Measurements from ENCODE around the gene REELD1.

The REELD1 gene

GRCh38 chr4:146191766-146192458, 22.4 kb upstream of the REELD1 start:
- Histone ChIP-seq H3K27me3 (ENCODE audit: insufficient read depth, low read length) (no peaks in the 10 kb centered on the region), H3K4me2 (ENCODE audit: low read length) (no peak overlapping the region), H3F3A (ENCODE audit: insufficient read depth, low read length) (no peaks in the 10 kb centered on the region), H4K20me1 (ENCODE audit: insufficient read depth, low read length) (no peaks in the 10 kb centered on the region), H3K79me2 (ENCODE audit: insufficient read depth, low read length) (no peaks in the 10 kb centered on the region), H3K9me3 (ENCODE audit: low read length) (no peaks in the 10 kb centered on the region), H3K4me3 (ENCODE audit: low read depth, low read length, poor library complexity, severe bottlenecking) (no peak overlapping the region), H3K36me3 (ENCODE audit: insufficient read depth, low read length) (peaks cover 53% of the 10 kb centered on the region), H3K9me2 (ENCODE audit: low read depth, low read length) (no peaks in the 10 kb centered on the region), H3K27ac (ENCODE audit: low read depth, low read length, poor library complexity, severe bottlenecking) (no peak overlapping the region), H3K4me1 (ENCODE audit: insufficient read depth, low read length, severe bottlenecking) (no peaks in the 10 kb centered on the region), H2AFZ (ENCODE audit: low read length) (no peak overlapping the region), H3K9ac (ENCODE audit: low read length) (no peak overlapping the region)
- TF ChIP-seq EZH2 (IDR thresholded peaks at IDR 0.05; ENCODE audit: borderline replicate concordance, low read length) (no peak), CTCF (IDR thresholded peaks at IDR 0.05; ENCODE audit: low read length) (peak; percentile 10; the same call in 1 of the 2 replicates)

- Histone ChIP-seq H3K4me1 (ENCODE audit: insufficient read depth, low read length, severe bottlenecking) (no peaks in the 10 kb centered on the region), H3K79me2 (ENCODE audit: insufficient read depth, low read length) (no peaks in the 10 kb centered on the region), H4K20me1 (ENCODE audit: insufficient read depth, low read length) (no peaks in the 10 kb centered on the region), H2AFZ (ENCODE audit: low read length) (no peak overlapping the region), H3K27me3 (ENCODE audit: insufficient read depth, low read length) (no peaks in the 10 kb centered on the region), H3F3A (ENCODE audit: insufficient read depth, low read length) (no peaks in the 10 kb centered on the region), H3K27ac (ENCODE audit: low read depth, low read length, poor library complexity, severe bottlenecking) (no peak overlapping the region), H3K4me2 (ENCODE audit: low read length) (no peak overlapping the region), H3K9me3 (ENCODE audit: low read length) (no peaks in the 10 kb centered on the region), H3K4me3 (ENCODE audit: low read depth, low read length, poor library complexity, severe bottlenecking) (no peak overlapping the region), H3K36me3 (ENCODE audit: insufficient read depth, low read length) (peaks cover 38% of the 10 kb centered on the region), H3K9me2 (ENCODE audit: low read depth, low read length) (no peaks in the 10 kb centered on the region), H3K9ac (ENCODE audit: low read length) (no peak overlapping the region)
- no peak for TF ChIP-seq CTCF (IDR thresholded peaks at IDR 0.05; ENCODE audit: low read length)
- TF ChIP-seq EZH2 (IDR thresholded peaks at IDR 0.05; ENCODE audit: borderline replicate concordance, low read length) = no peak
Observed at GRCh38 chr4:146193628-146194027, 20.7 kb upstream of the REELD1 start.

- no peak for TF ChIP-seq CTCF (IDR thresholded peaks at IDR 0.05; ENCODE audit: low read length)
- TF ChIP-seq EZH2 (IDR thresholded peaks at IDR 0.05; ENCODE audit: borderline replicate concordance, low read length) = no peak
- Histone ChIP-seq H3K4me1 (ENCODE audit: insufficient read depth, low read length, severe bottlenecking) (no peaks in the 10 kb centered on the region), H3F3A (ENCODE audit: insufficient read depth, low read length) (no peaks in the 10 kb centered on the region), H3K9me3 (ENCODE audit: low read length) (no peaks in the 10 kb centered on the region), H3K36me3 (ENCODE audit: insufficient read depth, low read length) (peaks cover 32% of the 10 kb centered on the region), H3K27ac (ENCODE audit: low read depth, low read length, poor library complexity, severe bottlenecking) (no peak overlapping the region), H3K27me3 (ENCODE audit: insufficient read depth, low read length) (no peaks in the 10 kb centered on the region), H3K4me3 (ENCODE audit: low read depth, low read length, poor library complexity, severe bottlenecking) (no peak overlapping the region), H3K9ac (ENCODE audit: low read length) (no peak overlapping the region), H4K20me1 (ENCODE audit: insufficient read depth, low read length) (no peaks in the 10 kb centered on the region), H2AFZ (ENCODE audit: low read length) (no peak overlapping the region), H3K79me2 (ENCODE audit: insufficient read depth, low read length) (no peaks in the 10 kb centered on the region), H3K9me2 (ENCODE audit: low read depth, low read length) (no peaks in the 10 kb centered on the region), H3K4me2 (ENCODE audit: low read length) (no peak overlapping the region)
Observed at GRCh38 chr4:146194212-146194611, 20.1 kb upstream of the REELD1 start.

All from OCI-LY1 (cell line).